ENCODE data around the gene CD5L.

Gene CD5L

DNA sequence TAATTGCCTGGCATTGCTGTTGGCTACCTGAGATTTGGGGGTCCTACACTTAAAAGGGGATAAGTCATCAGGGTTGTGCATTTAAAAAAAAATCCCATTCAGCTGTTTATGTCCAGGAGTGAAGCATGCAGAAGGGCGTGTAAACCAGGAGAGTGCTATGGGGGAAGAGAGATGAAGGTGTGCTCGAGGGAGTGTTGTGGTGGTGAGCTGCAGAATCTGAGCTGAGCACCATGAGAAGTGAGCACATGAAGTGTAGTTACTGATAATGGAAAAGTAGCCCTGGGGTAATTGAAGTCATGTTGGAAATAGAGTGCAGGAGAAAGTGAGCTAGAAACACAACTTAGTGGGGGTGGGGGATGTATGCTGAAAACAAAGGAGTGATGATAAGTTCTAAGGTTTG, 22.4 kb downstream of the CD5L start:
- no peak overlapping the region for H3K27ac ChIP-seq (ENCODE audit: low read length)
- H3K4me3 ChIP-seq (ENCODE audit: low read length in 2 of 2), result no peak overlapping the region
- no peak overlapping the region for H3K9ac ChIP-seq (ENCODE audit: low read length in 2 of 2)
- H3K4me1 ChIP-seq (ENCODE audit: control insufficient read depth, insufficient read depth, low read length), result no peaks in the 10 kb centered on the region
- no peaks in the 10 kb centered on the region for H3K9me3 ChIP-seq (ENCODE audit: control insufficient read depth in 2 of 2, low read length in 2 of 2)
- no peaks in the 10 kb centered on the region for H3K27me3 ChIP-seq (ENCODE audit: control insufficient read depth in 1 of 2, insufficient read depth in 2 of 2, low read length in 2 of 2)
- no peaks in the 10 kb centered on the region for H3K36me3 ChIP-seq (ENCODE audit: control insufficient read depth in 2 of 2, insufficient read depth in 2 of 2, low read length in 2 of 2)

DNA sequence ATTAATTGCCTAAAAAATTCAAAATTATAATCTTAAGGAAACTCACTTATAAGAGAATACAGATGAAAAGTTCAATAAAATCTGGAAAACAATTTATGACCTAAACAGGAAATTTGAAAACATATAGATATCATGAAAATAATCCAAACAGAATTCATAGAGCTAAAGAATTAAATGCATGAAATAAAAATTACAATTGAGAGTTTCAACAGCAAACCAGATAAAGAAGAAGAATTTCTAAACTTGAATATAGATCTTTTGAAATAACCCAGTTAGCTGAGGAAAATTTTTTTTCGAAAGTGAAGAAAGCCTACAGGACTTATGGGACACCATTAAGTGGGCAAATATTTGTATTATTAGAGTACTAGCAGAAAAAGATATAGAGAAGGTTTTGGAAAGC, 28.3 kb downstream of the CD5L start:
- H3K9ac ChIP-seq (ENCODE audit: low read length in 2 of 2), result no peak overlapping the region
- H3K36me3 ChIP-seq (ENCODE audit: control insufficient read depth in 2 of 2, insufficient read depth in 2 of 2, low read length in 2 of 2), result no peaks in the 10 kb centered on the region
- no peaks in the 10 kb centered on the region for H3K4me1 ChIP-seq (ENCODE audit: control insufficient read depth, insufficient read depth, low read length)

DNA sequence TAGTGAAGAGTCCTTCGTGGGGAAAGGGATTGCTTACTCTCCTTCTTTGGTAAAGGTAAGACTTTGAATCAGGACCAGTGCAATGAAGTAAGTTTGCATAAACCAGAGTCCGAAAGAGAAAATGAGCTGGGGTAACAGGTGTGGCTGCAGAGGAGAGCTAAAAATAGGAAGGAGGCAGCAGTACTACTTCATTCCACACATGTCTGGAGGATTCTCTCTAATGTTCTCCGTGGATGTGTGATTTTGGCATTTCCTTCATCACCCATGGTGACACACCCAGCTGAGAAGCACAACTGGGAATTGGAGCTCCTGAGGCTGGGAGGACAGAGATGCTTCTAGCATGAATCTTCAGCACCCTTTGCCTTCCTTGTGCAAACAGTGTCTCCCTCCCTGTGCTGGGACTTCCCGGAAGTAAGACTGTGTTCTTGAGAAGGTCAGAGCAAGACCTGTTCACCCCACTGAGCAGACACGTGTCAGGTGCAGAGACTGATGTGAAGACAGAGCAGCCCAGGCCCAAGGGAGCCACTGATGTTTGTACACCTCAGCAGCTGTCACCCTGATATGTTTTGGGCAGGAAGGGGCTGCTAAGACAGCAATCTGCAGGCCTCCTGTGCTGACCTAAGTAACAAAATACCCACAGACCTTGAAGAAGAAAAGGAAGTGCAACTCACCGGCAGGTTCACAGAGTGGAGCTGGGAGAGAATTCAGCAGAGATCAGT, 35.0 kb downstream of the CD5L start:
- H3K36me3 ChIP-seq (ENCODE audit: control insufficient read depth in 2 of 2, insufficient read depth in 2 of 2, low read length in 2 of 2), result no peaks in the 10 kb centered on the region
- no peak overlapping the region for H3K27ac ChIP-seq (ENCODE audit: low read length)
- no peak overlapping the region for H3K9ac ChIP-seq (ENCODE audit: low read length in 2 of 2)
- no peaks in the 10 kb centered on the region for H3K4me1 ChIP-seq (ENCODE audit: control insufficient read depth, insufficient read depth, low read length)
- no peak overlapping the region for H3K4me3 ChIP-seq (ENCODE audit: low read length in 2 of 2)
- H3K9me3 ChIP-seq (ENCODE audit: control insufficient read depth in 2 of 2, low read length in 2 of 2), result no peaks in the 10 kb centered on the region
- no peaks in the 10 kb centered on the region for H3K27me3 ChIP-seq (ENCODE audit: control insufficient read depth in 1 of 2, insufficient read depth in 2 of 2, low read length in 2 of 2)

More for the DNA sequence above, 28.3 kb downstream of the CD5L start:
- H3K27me3 ChIP-seq (ENCODE audit: control insufficient read depth in 1 of 2, insufficient read depth in 2 of 2, low read length in 2 of 2), result no peaks in the 10 kb centered on the region
- no peak overlapping the region for H3K4me3 ChIP-seq (ENCODE audit: low read length in 2 of 2)
- no peak overlapping the region for H3K27ac ChIP-seq (ENCODE audit: low read length)
- peaks cover 3 to 12% of the 10 kb centered on the region in 2 donors for H3K9me3 ChIP-seq (ENCODE audit: control insufficient read depth in 2 of 2, low read length in 2 of 2)

DNA sequence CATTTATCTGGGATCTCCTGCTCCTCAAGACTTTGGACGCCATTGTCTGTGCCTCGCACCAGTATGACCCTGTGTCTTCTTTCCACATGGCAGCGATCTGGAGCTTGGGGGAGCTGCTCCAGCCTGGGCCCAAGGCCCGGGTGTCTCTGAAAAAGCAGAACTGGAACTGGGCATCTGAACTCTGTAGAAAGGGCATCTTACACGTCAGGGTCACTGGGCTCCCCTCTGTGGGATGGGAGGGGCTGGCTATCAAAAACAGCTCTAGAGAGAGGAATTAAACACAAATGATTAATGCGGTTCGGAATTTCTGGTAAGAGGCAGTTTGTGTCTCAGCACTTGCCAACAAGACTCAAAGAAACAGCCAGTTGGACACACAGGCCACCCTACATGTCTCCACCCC, 37.8 kb downstream of the CD5L start:
- Histone ChIP-seq H3K27ac (ENCODE audit: low read length) (no peak overlapping the region), H3K9ac (ENCODE audit: low read length in 2 of 2) (no peak overlapping the region), H3K27me3 (ENCODE audit: control insufficient read depth in 1 of 2, insufficient read depth in 2 of 2, low read length in 2 of 2) (no peaks in the 10 kb centered on the region), H3K4me3 (ENCODE audit: low read length in 2 of 2) (no peak overlapping the region), H3K9me3 (ENCODE audit: control insufficient read depth in 2 of 2, low read length in 2 of 2) (no peaks in the 10 kb centered on the region), H3K36me3 (ENCODE audit: control insufficient read depth in 2 of 2, insufficient read depth in 2 of 2, low read length in 2 of 2) (no peaks in the 10 kb centered on the region), H3K4me1 (ENCODE audit: control insufficient read depth, insufficient read depth, low read length) (no peaks in the 10 kb centered on the region)

DNA sequence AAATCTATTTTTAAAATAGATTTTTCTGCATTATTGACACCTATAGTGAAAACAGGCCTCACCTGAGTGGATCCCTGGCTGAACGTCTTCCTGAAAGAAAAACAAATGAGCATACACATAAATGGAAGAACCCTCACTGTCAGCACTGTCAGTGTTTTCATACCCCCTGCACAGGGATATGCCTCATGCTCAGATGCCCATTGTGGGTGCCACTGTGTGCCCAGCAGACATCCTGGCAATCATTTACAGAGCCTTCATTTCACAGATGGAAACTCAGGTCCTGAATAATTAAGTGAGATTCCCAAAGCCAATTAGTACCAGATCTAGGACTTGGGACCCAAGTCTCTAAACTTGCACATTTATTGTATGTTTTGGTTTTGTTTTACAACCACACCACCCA, 41.6 kb downstream of the CD5L start:
- H3K27ac ChIP-seq (ENCODE audit: low read length), result no peak overlapping the region
- H3K9me3 ChIP-seq (ENCODE audit: control insufficient read depth in 2 of 2, low read length in 2 of 2), result no peaks in the 10 kb centered on the region
- H3K27me3 ChIP-seq (ENCODE audit: control insufficient read depth in 1 of 2, insufficient read depth in 2 of 2, low read length in 2 of 2), result no peaks in the 10 kb centered on the region
- H3K9ac ChIP-seq (ENCODE audit: low read length in 2 of 2), result no peak overlapping the region
- H3K4me1 ChIP-seq (ENCODE audit: control insufficient read depth, insufficient read depth, low read length), result no peaks in the 10 kb centered on the region
- no peaks in the 10 kb centered on the region for H3K36me3 ChIP-seq (ENCODE audit: control insufficient read depth in 2 of 2, insufficient read depth in 2 of 2, low read length in 2 of 2)
- no peak overlapping the region for H3K4me3 ChIP-seq (ENCODE audit: low read length in 2 of 2)

DNA sequence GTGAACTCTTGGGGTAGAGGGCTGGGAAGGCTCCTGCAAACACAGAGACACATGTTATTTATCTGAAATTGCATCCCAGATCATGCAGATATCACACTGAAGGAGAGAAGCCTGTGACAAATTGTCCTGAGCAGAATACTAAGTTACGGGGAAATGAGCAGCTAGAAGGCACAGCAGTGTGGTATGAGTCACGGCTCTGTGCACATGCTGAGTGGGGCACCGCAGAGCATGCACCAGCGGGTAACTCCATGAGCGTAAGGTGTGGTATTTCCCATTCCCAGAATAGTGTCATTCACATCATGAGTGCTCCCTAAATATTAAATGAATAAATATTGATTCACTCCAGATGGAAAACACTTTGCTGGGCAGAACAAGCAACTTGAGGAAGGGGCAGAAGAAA, 43.4 kb downstream of the CD5L start:
- Histone ChIP-seq H3K27ac (ENCODE audit: low read length) (no peak overlapping the region), H3K4me3 (ENCODE audit: low read length in 2 of 2) (no peak overlapping the region), H3K36me3 (ENCODE audit: control insufficient read depth in 2 of 2, insufficient read depth in 2 of 2, low read length in 2 of 2) (no peaks in the 10 kb centered on the region), H3K9me3 (ENCODE audit: control insufficient read depth in 2 of 2, low read length in 2 of 2) (peaks cover 0 to 5% of the 10 kb centered on the region in 2 donors), H3K9ac (ENCODE audit: low read length in 2 of 2) (no peak overlapping the region), H3K27me3 (ENCODE audit: control insufficient read depth in 1 of 2, insufficient read depth in 2 of 2, low read length in 2 of 2) (no peaks in the 10 kb centered on the region), H3K4me1 (ENCODE audit: control insufficient read depth, insufficient read depth, low read length) (no peaks in the 10 kb centered on the region)

DNA sequence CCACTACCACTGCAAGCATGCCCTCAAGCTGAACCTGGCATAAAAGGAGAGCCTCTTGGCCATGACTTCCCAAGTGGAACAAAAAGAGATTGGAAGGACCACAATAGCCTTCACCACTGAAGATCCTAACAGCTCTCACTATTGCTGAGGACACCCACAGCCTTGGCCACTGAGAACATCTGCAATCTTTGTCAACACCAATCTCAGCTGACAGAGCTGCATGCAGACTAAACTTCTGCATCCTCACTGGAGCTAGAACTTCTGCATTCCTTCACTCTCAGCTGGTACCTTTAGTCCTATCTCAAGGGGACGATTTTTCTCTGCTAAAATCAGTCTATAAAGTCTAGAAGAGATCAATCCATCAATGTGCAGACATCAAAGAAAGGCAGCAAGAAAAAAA, 56.4 kb downstream of the CD5L start:
- H3K4me1 ChIP-seq (ENCODE audit: control insufficient read depth, insufficient read depth, low read length), result no peaks in the 10 kb centered on the region
- H3K36me3 ChIP-seq (ENCODE audit: control insufficient read depth in 2 of 2, insufficient read depth in 2 of 2, low read length in 2 of 2), result no peaks in the 10 kb centered on the region
- H3K4me3 ChIP-seq (ENCODE audit: low read length in 2 of 2), result no peak overlapping the region
- no peaks in the 10 kb centered on the region for H3K27me3 ChIP-seq (ENCODE audit: control insufficient read depth in 1 of 2, insufficient read depth in 2 of 2, low read length in 2 of 2)
- no peak overlapping the region for H3K27ac ChIP-seq (ENCODE audit: low read length)
- no peak overlapping the region for H3K9ac ChIP-seq (ENCODE audit: low read length in 2 of 2)
- H3K9me3 ChIP-seq (ENCODE audit: control insufficient read depth in 2 of 2, low read length in 2 of 2), result no peaks in the 10 kb centered on the region

DNA sequence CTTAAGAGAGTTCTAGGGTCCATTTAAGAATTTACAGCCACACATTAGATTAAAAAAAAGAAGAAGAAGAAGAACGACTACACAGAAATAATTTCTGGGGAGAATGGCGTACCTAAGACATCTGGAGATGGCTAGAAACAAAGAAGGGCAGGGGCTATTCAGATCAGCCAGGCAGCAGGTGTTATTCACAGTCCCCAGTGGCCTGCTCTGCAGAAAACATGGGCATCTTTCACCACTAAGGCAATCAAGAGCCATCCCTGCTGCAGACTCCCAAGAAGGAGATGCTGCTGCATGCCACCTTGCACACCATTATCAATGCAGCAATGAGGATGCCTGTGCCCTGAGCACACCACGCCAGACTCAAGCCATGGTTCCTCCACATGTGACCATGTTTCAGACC, 56.8 kb downstream of the CD5L start:
- Histone ChIP-seq H3K9me3 (ENCODE audit: control insufficient read depth in 2 of 2, low read length in 2 of 2) (no peaks in the 10 kb centered on the region), H3K27ac (ENCODE audit: low read length) (no peak overlapping the region), H3K9ac (ENCODE audit: low read length in 2 of 2) (no peak overlapping the region), H3K4me1 (ENCODE audit: control insufficient read depth, insufficient read depth, low read length) (no peaks in the 10 kb centered on the region), H3K36me3 (ENCODE audit: control insufficient read depth in 2 of 2, insufficient read depth in 2 of 2, low read length in 2 of 2) (no peaks in the 10 kb centered on the region), H3K27me3 (ENCODE audit: control insufficient read depth in 1 of 2, insufficient read depth in 2 of 2, low read length in 2 of 2) (no peaks in the 10 kb centered on the region), H3K4me3 (ENCODE audit: low read length in 2 of 2) (no peak overlapping the region)

DNA sequence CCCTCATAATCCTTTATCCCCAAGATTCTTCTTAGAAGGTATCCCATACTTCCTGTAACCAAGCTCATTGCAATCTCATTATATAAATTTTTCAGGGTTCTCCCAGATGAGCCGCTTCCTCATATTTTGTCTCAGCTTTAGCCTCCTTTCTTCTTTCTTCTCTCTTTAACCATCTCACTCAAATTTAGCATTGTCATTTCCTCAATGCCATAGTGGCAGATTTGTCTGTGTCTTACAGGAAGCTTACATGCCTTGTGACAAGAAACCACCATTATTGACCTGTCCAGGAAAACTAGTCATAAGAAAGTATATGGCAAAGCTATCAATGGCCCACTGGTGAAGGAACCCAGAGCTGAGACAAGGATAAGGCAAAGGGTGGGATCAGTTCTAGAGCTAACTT, 58.7 kb downstream of the CD5L start:
- no peak overlapping the region for H3K4me3 ChIP-seq (ENCODE audit: low read length in 2 of 2)
- H3K4me1 ChIP-seq (ENCODE audit: control insufficient read depth, insufficient read depth, low read length), result no peaks in the 10 kb centered on the region
- H3K27me3 ChIP-seq (ENCODE audit: control insufficient read depth in 1 of 2, insufficient read depth in 2 of 2, low read length in 2 of 2), result no peaks in the 10 kb centered on the region
- H3K27ac ChIP-seq (ENCODE audit: low read length), result no peak overlapping the region
- no peak overlapping the region for H3K9ac ChIP-seq (ENCODE audit: low read length in 2 of 2)
- no peaks in the 10 kb centered on the region for H3K9me3 ChIP-seq (ENCODE audit: control insufficient read depth in 2 of 2, low read length in 2 of 2)
- H3K36me3 ChIP-seq (ENCODE audit: control insufficient read depth in 2 of 2, insufficient read depth in 2 of 2, low read length in 2 of 2), result no peaks in the 10 kb centered on the region

DNA sequence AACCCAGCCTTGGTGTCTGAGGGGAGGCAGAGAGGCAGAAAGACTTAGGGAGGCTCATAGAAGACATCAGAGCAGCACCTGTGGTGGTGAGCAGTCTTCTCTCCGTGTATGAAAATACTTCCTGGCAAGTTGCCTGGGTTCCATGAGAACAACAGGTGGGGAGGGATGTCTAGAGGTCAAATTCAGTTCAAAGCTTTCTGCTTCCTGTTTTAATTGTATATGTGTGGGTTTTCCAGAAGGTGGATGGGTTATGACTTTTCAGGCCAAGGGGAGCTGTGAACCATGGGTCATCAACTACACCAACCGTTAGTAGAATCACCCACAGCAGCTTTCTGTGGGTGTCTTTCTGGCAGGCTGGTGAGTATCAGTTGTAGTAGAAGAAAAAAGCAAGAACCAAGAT, 60.6 kb downstream of the CD5L start:
- no peaks in the 10 kb centered on the region for H3K9me3 ChIP-seq (ENCODE audit: control insufficient read depth in 2 of 2, low read length in 2 of 2)
- H3K27ac ChIP-seq (ENCODE audit: low read length), result no peak overlapping the region
- H3K4me3 ChIP-seq (ENCODE audit: low read length in 2 of 2), result no peak overlapping the region
- H3K9ac ChIP-seq (ENCODE audit: low read length in 2 of 2), result no peak overlapping the region
- no peaks in the 10 kb centered on the region for H3K36me3 ChIP-seq (ENCODE audit: control insufficient read depth in 2 of 2, insufficient read depth in 2 of 2, low read length in 2 of 2)
- H3K4me1 ChIP-seq (ENCODE audit: control insufficient read depth, insufficient read depth, low read length), result no peaks in the 10 kb centered on the region
- H3K27me3 ChIP-seq (ENCODE audit: control insufficient read depth in 1 of 2, insufficient read depth in 2 of 2, low read length in 2 of 2), result no peaks in the 10 kb centered on the region

All from stomach smooth muscle (tissue), 2 donors.